ENCODE data around the gene FILIP1.

The FILIP1 gene

GRCh38 chr6:75329703-75330102 is 163.9 kb downstream of the FILIP1 start:
- Histone ChIP-seq H3K9ac (ENCODE audit: low read length) (no peak overlapping the region), H3K4me2 (ENCODE audit: low read length) (no peak overlapping the region), H3K79me2 (ENCODE audit: low read length) (no peaks in the 10 kb centered on the region), H3K27ac (ENCODE audit: low read length) (no peak overlapping the region), H2AFZ (ENCODE audit: low read depth, low read length) (no peak overlapping the region), H3K27me3 (ENCODE audit: low read depth, low read length) (no peaks in the 10 kb centered on the region), H3K9me3 (ENCODE audit: insufficient read depth, low read length) (no peaks in the 10 kb centered on the region), H3K4me3 (ENCODE audit: low read length) (no peak overlapping the region), H3K36me3 (replicated peaks; ENCODE audit: low read depth, low read length) (no peaks in the 10 kb centered on the region), H4K20me1 (ENCODE audit: insufficient read depth, low read length) (no peaks in the 10 kb centered on the region), H3K4me1 (ENCODE audit: low read length) (no peaks in the 10 kb centered on the region)
- TF ChIP-seq EZH2phosphoT487 (IDR thresholded peaks at IDR 0.05; ENCODE audit: low read depth) (no peak), CTCF (IDR thresholded peaks at IDR 0.05; ENCODE audit: low read depth, low read length) (no peak)

GRCh38 chr6:75327807-75328206 is 165.8 kb downstream of the FILIP1 start:
- no peaks in the 10 kb centered on the region for H3K27me3 ChIP-seq (ENCODE audit: low read depth, low read length)
- TF ChIP-seq EZH2phosphoT487 (IDR thresholded peaks at IDR 0.05; ENCODE audit: low read depth) (no peak), CTCF (IDR thresholded peaks at IDR 0.05; ENCODE audit: low read depth, low read length) (no peak)
- no peaks in the 10 kb centered on the region for H3K9me3 ChIP-seq (ENCODE audit: insufficient read depth, low read length)
- H2AFZ ChIP-seq (ENCODE audit: low read depth, low read length): no peak overlapping the region
- no peaks in the 10 kb centered on the region for H3K36me3 ChIP-seq (replicated peaks; ENCODE audit: low read depth, low read length)
- H3K4me3 ChIP-seq (ENCODE audit: low read length): no peak overlapping the region
- H4K20me1 ChIP-seq (ENCODE audit: insufficient read depth, low read length): no peaks in the 10 kb centered on the region
- H3K79me2 ChIP-seq (ENCODE audit: low read length): no peaks in the 10 kb centered on the region
- no peak overlapping the region for H3K9ac ChIP-seq (ENCODE audit: low read length)
- H3K4me2 ChIP-seq (ENCODE audit: low read length): no peak overlapping the region
- no peaks in the 10 kb centered on the region for H3K4me1 ChIP-seq (ENCODE audit: low read length)
- no peak overlapping the region for H3K27ac ChIP-seq (ENCODE audit: low read length)

GRCh38 chr6:75326557-75327258 is 166.9 kb downstream of the FILIP1 start:
- no peaks in the 10 kb centered on the region for H3K36me3 ChIP-seq (replicated peaks; ENCODE audit: low read depth, low read length)
- no peaks in the 10 kb centered on the region for H3K27me3 ChIP-seq (ENCODE audit: low read depth, low read length)
- no peaks in the 10 kb centered on the region for H3K4me1 ChIP-seq (ENCODE audit: low read length)
- H3K9me3 ChIP-seq (ENCODE audit: insufficient read depth, low read length): no peaks in the 10 kb centered on the region
- H4K20me1 ChIP-seq (ENCODE audit: insufficient read depth, low read length): no peaks in the 10 kb centered on the region
- no peak overlapping the region for H3K4me2 ChIP-seq (ENCODE audit: low read length)
- H3K9ac ChIP-seq (ENCODE audit: low read length): no peak overlapping the region
- H2AFZ ChIP-seq (ENCODE audit: low read depth, low read length): no peak overlapping the region
- H3K4me3 ChIP-seq (ENCODE audit: low read length): no peak overlapping the region
- TF ChIP-seq CTCF (IDR thresholded peaks at IDR 0.05; ENCODE audit: low read depth, low read length) (no peak), EZH2phosphoT487 (IDR thresholded peaks at IDR 0.05; ENCODE audit: low read depth) (no peak)
- no peaks in the 10 kb centered on the region for H3K79me2 ChIP-seq (ENCODE audit: low read length)
- no peak overlapping the region for H3K27ac ChIP-seq (ENCODE audit: low read length)

GRCh38 chr6:75318900-75319299 is 174.7 kb downstream of the FILIP1 start:
- H3K4me2 ChIP-seq (ENCODE audit: low read length): no peak overlapping the region
- H3K9me3 ChIP-seq (ENCODE audit: insufficient read depth, low read length): no peaks in the 10 kb centered on the region
- TF ChIP-seq CTCF (IDR thresholded peaks at IDR 0.05; ENCODE audit: low read depth, low read length): no peak
- TF ChIP-seq EZH2phosphoT487 (IDR thresholded peaks at IDR 0.05; ENCODE audit: low read depth): no peak
- no peaks in the 10 kb centered on the region for H3K27me3 ChIP-seq (ENCODE audit: low read depth, low read length)
- H3K36me3 ChIP-seq (replicated peaks; ENCODE audit: low read depth, low read length): no peaks in the 10 kb centered on the region
- peaks cover 4% of the 10 kb centered on the region; the same call in 1 of the 2 replicates for H3K4me1 ChIP-seq (ENCODE audit: low read length)
- H3K4me3 ChIP-seq (ENCODE audit: low read length): no peak overlapping the region
- no peak overlapping the region for H3K9ac ChIP-seq (ENCODE audit: low read length)
- H4K20me1 ChIP-seq (ENCODE audit: insufficient read depth, low read length): no peaks in the 10 kb centered on the region
- no peak overlapping the region for H3K27ac ChIP-seq (ENCODE audit: low read length)
- no peaks in the 10 kb centered on the region for H3K79me2 ChIP-seq (ENCODE audit: low read length)
- H2AFZ ChIP-seq (ENCODE audit: low read depth, low read length): no peak overlapping the region

Measured in OCI-LY3 (cell line).